HepG2 (cell line): ENCODE measurements around the gene OGFR. TPM values are rescaled to one million over a fixed set of nuclear protein-coding genes. Genes with fewer than 3 reads are reported as not detected.

Experiments
- CCAR2 ChIP-seq: fragments of 200-400 bp; formaldehyde crosslinking; optimal IDR thresholded peaks from 2 replicates; pipeline ENCODE3; 2018; ENCODE audit warnings: low read depth, mild to moderate bottlenecking, low read length, moderate library complexity
- HDAC6 ChIP-seq: fragments of 200-600 bp; sonication (generic); IDR thresholded peaks from 2 replicates; pipeline ENCODE4 v1.7.0; 2017; ENCODE audit warnings: mild to moderate bottlenecking, antibody characterized with exemption, low read length, low read depth
- PHF8 ChIP-seq: sonication (generic); formaldehyde crosslinking; IDR thresholded peaks from 2 replicates; pipeline ENCODE4 v1.5.0; 2020; ENCODE audit warnings: missing genetic modification reagents
- SMYD3 ChIP-seq: sonication (generic); formaldehyde crosslinking; IDR thresholded peaks from 2 replicates; pipeline ENCODE4 v1.8.1; 2023; ENCODE audit warnings: mild to moderate bottlenecking, missing genetic modification reagents
- SP140L ChIP-seq: sonication (generic); formaldehyde crosslinking; IDR thresholded peaks from 2 replicates; pipeline ENCODE4 v1.4.0; 2020; ENCODE audit warnings: missing genetic modification reagents, borderline replicate concordance
- ZFP41 ChIP-seq: sonication (generic); formaldehyde crosslinking; IDR thresholded peaks from 2 replicates; pipeline ENCODE4 v1.4.0; 2020; ENCODE audit warnings: mild to moderate bottlenecking, missing genetic modification reagents, borderline replicate concordance
- ZFY ChIP-seq: sonication (generic); formaldehyde crosslinking; IDR thresholded peaks from 2 replicates; pipeline ENCODE4 v1.4.0; 2020; ENCODE audit warnings: missing genetic modification reagents
- ZKSCAN1 ChIP-seq: fragments of 150-350 bp; IDR thresholded peaks from 2 replicates; pipeline ENCODE4 v1.6.1; 2014; ENCODE audit warnings: low read length
- ZNF207 ChIP-seq: fragments of 450-650 bp; IDR thresholded peaks from 2 replicates; pipeline ENCODE4 v1.6.1; 2016; ENCODE audit warnings: antibody characterized with exemption, borderline replicate concordance
- ZNF235 ChIP-seq: sonication (generic); formaldehyde crosslinking; IDR thresholded peaks from 2 replicates; pipeline ENCODE4 v1.8.1; 2023; ENCODE audit warnings: mild to moderate bottlenecking, missing genetic modification reagents, borderline replicate concordance
- ZNF337 ChIP-seq: sonication (generic); formaldehyde crosslinking; IDR thresholded peaks from 2 replicates; pipeline ENCODE4 v1.5.1; 2020; ENCODE audit warnings: missing genetic modification reagents, low read depth, mild to moderate bottlenecking, borderline replicate concordance
- ZNF556 ChIP-seq: sonication (generic); formaldehyde crosslinking; IDR thresholded peaks from 2 replicates; pipeline ENCODE4 v1.4.0; 2020; ENCODE audit warnings: mild to moderate bottlenecking, missing genetic modification reagents, borderline replicate concordance
- ZNF557 ChIP-seq: sonication (generic); formaldehyde crosslinking; IDR thresholded peaks from 2 replicates; pipeline ENCODE4 v1.4.0; 2020; ENCODE audit warnings: missing genetic modification reagents
- ZNF558 ChIP-seq: sonication (generic); formaldehyde crosslinking; IDR thresholded peaks from 2 replicates; pipeline ENCODE4 v1.9.0; 2022; ENCODE audit warnings: mild to moderate bottlenecking, missing genetic modification reagents, borderline replicate concordance
- ZNF839 ChIP-seq: sonication (generic); formaldehyde crosslinking; IDR thresholded peaks from 2 replicates; pipeline ENCODE4 v1.4.0; 2020; ENCODE audit warnings: missing genetic modification reagents, mild to moderate bottlenecking, borderline replicate concordance
- ZSCAN20 ChIP-seq: sonication (generic); formaldehyde crosslinking; IDR thresholded peaks from 2 replicates; pipeline ENCODE4 v1.4.0; 2020; ENCODE audit warnings: missing genetic modification reagents, mild to moderate bottlenecking, borderline replicate concordance
- ZZZ3 ChIP-seq: sonication (generic); formaldehyde crosslinking; IDR thresholded peaks from 2 replicates; pipeline ENCODE4 v1.4.0; 2020; ENCODE audit warnings: missing genetic modification reagents, mild to moderate bottlenecking, borderline replicate concordance
- polyA plus RNA-seq, 8 experiments: library from polyadenylated mRNA; depleted of rRNA in 3 of 8; stranded (reverse) in 7 of 8; unstranded in 1 of 8; fragments of >200 nt; fragmentation: Illumina TruSeq in 4 of 8; extraction: Trizol in 4 of 8; gene quantifications; 2 replicates each; pipeline versions ENCODE4 v1.2.1 to v1.2.3, GENCODE V29; 2011 to 2016; ENCODE audit warnings: low read depth in 4 of 8, missing spikeins in 1 of 8, mixed read lengths in 1 of 8; ENCODE audit not compliant: insufficient read depth in 1 of 8
- total RNA-seq, 5 experiments: library from RNA; depleted of rRNA; stranded (reverse); fragments of >200 nt; fragmentation: Illumina TruSeq; extraction: Trizol; gene quantifications; 2 replicates each; pipeline ENCODE4 v1.2.3, GENCODE V29; 2016; ENCODE audit warnings: low read depth in 1 of 5
- TF ChIP-seq, protein P1 (sequence below): sonication (generic); formaldehyde crosslinking; IDR thresholded peaks from 2 replicates; pipeline ENCODE4 v1.5.1; 2020; ENCODE audit warnings: missing genetic modification reagents, mild to moderate bottlenecking, borderline replicate concordance
- TF ChIP-seq, protein P2 (sequence below): sonication (generic); formaldehyde crosslinking; IDR thresholded peaks from 2 replicates; pipeline ENCODE4 v1.4.0; 2020; ENCODE audit warnings: missing genetic modification reagents
- TF ChIP-seq, protein P3 (sequence below): sonication (generic); formaldehyde crosslinking; IDR thresholded peaks from 2 replicates; pipeline ENCODE4 v1.5.0; 2020; ENCODE audit warnings: missing genetic modification reagents

The OGFR gene
- total and polyA plus RNA-seq, 2 of the 13 experiments (the other 11 are each of a cell fraction or from before 2014, with no cell fraction given) = 47.7 to 81.8 TPM

DNA sequence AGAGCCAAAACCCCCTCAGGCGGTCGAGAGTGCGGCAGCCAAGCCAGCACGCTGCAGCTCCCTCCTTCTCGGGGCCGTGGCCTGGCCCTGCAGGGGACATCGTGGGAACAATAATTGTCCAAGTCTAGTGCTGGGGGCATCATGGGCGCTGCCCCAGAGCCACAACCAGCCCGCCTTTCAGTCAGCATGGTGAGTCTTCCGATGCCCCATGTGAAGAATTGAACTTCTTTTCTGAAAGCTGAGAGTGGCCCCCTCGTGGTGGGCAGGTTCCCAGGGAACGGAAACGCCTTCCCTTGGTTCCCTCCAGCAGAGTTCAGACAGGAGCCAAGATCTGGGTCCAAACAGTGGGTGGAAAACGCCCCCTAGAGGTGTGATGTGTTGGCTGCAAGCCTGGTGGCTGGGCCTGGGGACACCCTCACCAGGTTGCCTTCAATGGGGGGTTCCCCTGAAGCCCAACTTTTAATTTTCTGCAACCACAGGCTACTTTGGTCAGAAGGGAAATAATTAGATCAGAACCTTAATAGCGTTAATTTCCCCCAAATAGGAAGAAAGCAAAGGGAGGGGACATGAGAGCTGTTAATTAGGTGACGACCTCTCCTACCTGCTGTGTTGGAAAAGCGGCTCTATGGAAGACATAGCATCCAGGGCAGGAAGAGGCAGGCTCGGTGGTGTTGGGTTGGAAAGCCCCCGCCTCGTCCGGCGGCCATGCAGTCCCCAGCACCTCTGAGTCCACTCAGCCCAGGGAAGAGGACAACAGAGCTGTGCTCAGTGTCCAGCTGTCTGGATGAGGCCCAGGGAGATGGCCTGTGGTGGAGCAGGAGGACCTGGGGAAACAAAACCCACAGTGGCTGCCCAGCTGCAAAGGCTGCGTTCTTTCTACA, 13.1 kb upstream of the OGFR start (continued):
- TF ChIP-seq ZKSCAN1 (no peak), PHF8 (CRISPR knock-in tag) (peak; percentile 56), ZNF235 (CRISPR knock-in tag) (0 out of 2 replicates have a peak, but pooled peaks have one; percentile 61), ZNF557 (CRISPR knock-in tag) (no peak), SP140L (CRISPR knock-in tag) (0 out of 2 replicates have a peak, but pooled peaks have one; percentile 47), ZFY (CRISPR knock-in tag) (peak; percentile 60), ZNF337 (CRISPR knock-in tag) (peak; percentile 85; the same call in 1 of the 2 replicates), ZFP41 (no peak), ZNF558 (no peak), CCAR2 (no peak), ZNF839 (CRISPR knock-in tag) (peak; percentile 37; the same call in 1 of the 2 replicates), ZSCAN20 (CRISPR knock-in tag) (no peak), ZZZ3 (CRISPR knock-in tag) (no peak), ZNF556 (CRISPR knock-in tag) (no peak; the same call in 1 of the 2 replicates), HDAC6 (no peak), SMYD3 (CRISPR knock-in tag) (no peak), ZNF207 (no peak)
- TF ChIP-seq, protein P1, sequence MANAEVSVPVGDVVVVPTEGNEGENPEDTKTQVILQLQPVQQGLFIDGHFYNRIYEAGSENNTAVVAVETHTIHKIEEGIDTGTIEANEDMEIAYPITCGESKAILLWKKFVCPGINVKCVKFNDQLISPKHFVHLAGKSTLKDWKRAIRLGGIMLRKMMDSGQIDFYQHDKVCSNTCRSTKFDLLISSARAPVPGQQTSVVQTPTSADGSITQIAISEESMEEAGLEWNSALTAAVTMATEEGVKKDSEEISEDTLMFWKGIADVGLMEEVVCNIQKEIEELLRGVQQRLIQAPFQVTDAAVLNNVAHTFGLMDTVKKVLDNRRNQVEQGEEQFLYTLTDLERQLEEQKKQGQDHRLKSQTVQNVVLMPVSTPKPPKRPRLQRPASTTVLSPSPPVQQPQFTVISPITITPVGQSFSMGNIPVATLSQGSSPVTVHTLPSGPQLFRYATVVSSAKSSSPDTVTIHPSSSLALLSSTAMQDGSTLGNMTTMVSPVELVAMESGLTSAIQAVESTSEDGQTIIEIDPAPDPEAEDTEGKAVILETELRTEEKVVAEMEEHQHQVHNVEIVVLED = peak; percentile 57; the same call in 1 of the 2 replicates
- TF ChIP-seq, protein P2, sequence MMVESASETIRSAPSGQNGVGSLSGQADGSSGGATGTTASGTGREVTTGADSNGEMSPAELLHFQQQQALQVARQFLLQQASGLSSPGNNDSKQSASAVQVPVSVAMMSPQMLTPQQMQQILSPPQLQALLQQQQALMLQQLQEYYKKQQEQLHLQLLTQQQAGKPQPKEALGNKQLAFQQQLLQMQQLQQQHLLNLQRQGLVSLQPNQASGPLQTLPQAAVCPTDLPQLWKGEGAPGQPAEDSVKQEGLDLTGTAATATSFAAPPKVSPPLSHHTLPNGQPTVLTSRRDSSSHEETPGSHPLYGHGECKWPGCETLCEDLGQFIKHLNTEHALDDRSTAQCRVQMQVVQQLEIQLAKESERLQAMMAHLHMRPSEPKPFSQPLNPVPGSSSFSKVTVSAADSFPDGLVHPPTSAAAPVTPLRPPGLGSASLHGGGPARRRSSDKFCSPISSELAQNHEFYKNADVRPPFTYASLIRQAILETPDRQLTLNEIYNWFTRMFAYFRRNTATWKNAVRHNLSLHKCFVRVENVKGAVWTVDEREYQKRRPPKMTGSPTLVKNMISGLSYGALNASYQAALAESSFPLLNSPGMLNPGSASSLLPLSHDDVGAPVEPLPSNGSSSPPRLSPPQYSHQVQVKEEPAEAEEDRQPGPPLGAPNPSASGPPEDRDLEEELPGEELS (CRISPR knock-in tag) = no peak
- TF ChIP-seq, protein P3, sequence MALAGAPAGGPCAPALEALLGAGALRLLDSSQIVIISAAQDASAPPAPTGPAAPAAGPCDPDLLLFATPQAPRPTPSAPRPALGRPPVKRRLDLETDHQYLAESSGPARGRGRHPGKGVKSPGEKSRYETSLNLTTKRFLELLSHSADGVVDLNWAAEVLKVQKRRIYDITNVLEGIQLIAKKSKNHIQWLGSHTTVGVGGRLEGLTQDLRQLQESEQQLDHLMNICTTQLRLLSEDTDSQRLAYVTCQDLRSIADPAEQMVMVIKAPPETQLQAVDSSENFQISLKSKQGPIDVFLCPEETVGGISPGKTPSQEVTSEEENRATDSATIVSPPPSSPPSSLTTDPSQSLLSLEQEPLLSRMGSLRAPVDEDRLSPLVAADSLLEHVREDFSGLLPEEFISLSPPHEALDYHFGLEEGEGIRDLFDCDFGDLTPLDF (CRISPR knock-in tag) = no peak
